ENCODE measurements around the gene UBE3C.
"Not testable (repeated sequence)": the region's sequence is repeated elsewhere in the genome, so short reads cannot be mapped to it uniquely, and the experiment has no call there.

The UBE3C gene

GRCh38 chr7:157138424-157139110 lies at the start of gene UBE3C:
TSS of gene UBE3C (plus strand) at chr7:157138926. CDS start at chr7:157139273, 347 bp downstream.
- peak; percentile 76 to 85 for DNase-seq (ENCODE audit: low read depth in 2 of 2)

- DNase-seq (ENCODE audit: low read depth in 2 of 2): no peak
Observed at GRCh38 chr7:157089100-157089610, 49.6 kb upstream of the UBE3C start.

- no peak for DNase-seq (ENCODE audit: low read depth in 2 of 2)
Observed at GRCh38 chr7:157090485-157091165, 48.1 kb upstream of the UBE3C start.

GRCh38 chr7:157096286-157097055 lies 42.3 kb upstream of the UBE3C start:
- no peak for DNase-seq (ENCODE audit: low read depth in 2 of 2)

- no peak for DNase-seq (ENCODE audit: low read depth in 2 of 2)
Observed at GRCh38 chr7:157097056-157097329, 41.7 kb upstream of the UBE3C start.

GRCh38 chr7:157097569-157097968 lies 41.2 kb upstream of the UBE3C start:
- no peak for DNase-seq (ENCODE audit: low read depth in 2 of 2)

GRCh38 chr7:157100005-157100404 lies 38.7 kb upstream of the UBE3C start:
- not testable (repeated sequence) for DNase-seq (ENCODE audit: low read depth in 2 of 2)

- not testable (repeated sequence) for DNase-seq (ENCODE audit: low read depth in 2 of 2)
Observed at GRCh38 chr7:157103641-157104040, 35.1 kb upstream of the UBE3C start.

- DNase-seq (ENCODE audit: low read depth in 2 of 2): no peak
Observed at GRCh38 chr7:157111311-157111710, 27.4 kb upstream of the UBE3C start.

GRCh38 chr7:157112706-157113105 lies 26.0 kb upstream of the UBE3C start:
- DNase-seq (ENCODE audit: low read depth in 2 of 2): no peak

GRCh38 chr7:157113607-157114006 lies 25.1 kb upstream of the UBE3C start:
- no peak for DNase-seq (ENCODE audit: low read depth in 2 of 2)

- no peak for DNase-seq (ENCODE audit: low read depth in 2 of 2)
Observed at GRCh38 chr7:157116762-157117161, 22.0 kb upstream of the UBE3C start.

- DNase-seq (ENCODE audit: low read depth in 2 of 2): no peak
Observed at GRCh38 chr7:157117796-157118195, 20.9 kb upstream of the UBE3C start.

- DNase-seq (ENCODE audit: low read depth in 2 of 2): no peak
Observed at GRCh38 chr7:157120181-157120580, 18.5 kb upstream of the UBE3C start.

- DNase-seq (ENCODE audit: low read depth in 2 of 2): no peak
Observed at GRCh38 chr7:157121184-157121715, 17.5 kb upstream of the UBE3C start.

- DNase-seq (ENCODE audit: low read depth in 2 of 2): no peak
Observed at GRCh38 chr7:157122800-157123495, 15.8 kb upstream of the UBE3C start.

GRCh38 chr7:157124690-157125089 lies 14.0 kb upstream of the UBE3C start:
- DNase-seq (ENCODE audit: low read depth in 2 of 2): no peak

GRCh38 chr7:157125376-157126223 lies 13.1 kb upstream of the UBE3C start:
- no peak for DNase-seq (ENCODE audit: low read depth in 2 of 2)

GRCh38 chr7:157126921-157127320 lies 11.8 kb upstream of the UBE3C start:
- DNase-seq (ENCODE audit: low read depth in 2 of 2): no peak

GRCh38 chr7:157129200-157129599 lies 9.5 kb upstream of the UBE3C start:
- no peak for DNase-seq (ENCODE audit: low read depth in 2 of 2)

- no peak for DNase-seq (ENCODE audit: low read depth in 2 of 2)
Observed at GRCh38 chr7:157129907-157130460, 8.7 kb upstream of the UBE3C start.
